GM12873 (cell line): ENCODE results near the gene SCML2.
A peak's percentile ranks its signal among the peaks of the same experiment; 100 is the strongest.

ENCODE experiments used
- TF ChIP-seq, protein P1 (sequence below): IDR thresholded peaks from 2 replicates; pipeline ENCODE4 v1.5.1; 2012; ENCODE audit warnings: low read depth, mild to moderate bottlenecking, moderate library complexity, low read length, control low read depth; ENCODE audit not compliant: insufficient read depth; ENCODE audit errors: missing control alignments

Gene SCML2

DNA sequence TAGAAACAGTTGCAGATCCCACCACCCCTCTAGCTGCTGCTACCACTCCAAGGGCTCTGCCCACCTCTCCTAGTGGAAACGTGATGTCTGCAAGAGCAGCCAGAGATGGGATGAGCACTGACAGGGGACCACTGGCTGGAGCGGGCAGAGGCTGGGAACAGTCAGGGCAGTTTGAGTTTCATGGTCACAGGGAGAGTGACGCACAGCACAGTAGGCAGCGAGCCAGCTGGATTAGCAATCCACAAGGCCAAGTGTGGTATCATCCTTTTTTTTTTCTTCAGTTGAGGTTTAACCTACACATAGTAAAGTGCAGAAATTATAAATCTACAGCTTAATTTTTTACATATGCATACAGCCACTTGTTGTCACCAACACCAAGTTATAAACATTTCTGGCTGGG is 6.4 kb upstream of the SCML2 start:
- TF ChIP-seq, protein P1, sequence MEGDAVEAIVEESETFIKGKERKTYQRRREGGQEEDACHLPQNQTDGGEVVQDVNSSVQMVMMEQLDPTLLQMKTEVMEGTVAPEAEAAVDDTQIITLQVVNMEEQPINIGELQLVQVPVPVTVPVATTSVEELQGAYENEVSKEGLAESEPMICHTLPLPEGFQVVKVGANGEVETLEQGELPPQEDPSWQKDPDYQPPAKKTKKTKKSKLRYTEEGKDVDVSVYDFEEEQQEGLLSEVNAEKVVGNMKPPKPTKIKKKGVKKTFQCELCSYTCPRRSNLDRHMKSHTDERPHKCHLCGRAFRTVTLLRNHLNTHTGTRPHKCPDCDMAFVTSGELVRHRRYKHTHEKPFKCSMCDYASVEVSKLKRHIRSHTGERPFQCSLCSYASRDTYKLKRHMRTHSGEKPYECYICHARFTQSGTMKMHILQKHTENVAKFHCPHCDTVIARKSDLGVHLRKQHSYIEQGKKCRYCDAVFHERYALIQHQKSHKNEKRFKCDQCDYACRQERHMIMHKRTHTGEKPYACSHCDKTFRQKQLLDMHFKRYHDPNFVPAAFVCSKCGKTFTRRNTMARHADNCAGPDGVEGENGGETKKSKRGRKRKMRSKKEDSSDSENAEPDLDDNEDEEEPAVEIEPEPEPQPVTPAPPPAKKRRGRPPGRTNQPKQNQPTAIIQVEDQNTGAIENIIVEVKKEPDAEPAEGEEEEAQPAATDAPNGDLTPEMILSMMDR = no peak

DNA sequence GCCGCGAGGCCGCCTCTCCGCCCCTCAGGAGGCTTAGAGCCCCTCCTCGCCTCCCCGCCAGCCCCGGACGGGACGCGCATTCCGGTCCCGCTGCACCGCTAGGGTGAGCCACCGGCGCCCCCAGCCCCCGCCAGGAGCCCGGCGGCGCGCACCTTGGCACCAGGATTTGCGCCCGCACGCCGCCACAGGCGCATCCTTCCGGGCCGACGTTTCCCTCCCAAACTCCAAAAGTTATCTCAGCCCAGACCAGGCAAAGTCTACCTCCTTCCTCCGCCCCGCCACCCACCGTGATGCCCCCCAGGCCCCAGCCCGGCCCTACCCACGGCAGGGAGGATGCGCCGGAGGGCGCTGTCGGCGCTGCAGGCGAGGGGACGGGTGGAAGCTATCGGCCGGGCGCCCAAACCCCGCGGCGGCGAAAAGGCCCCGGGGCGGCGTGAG is 538 bp downstream of the SCML2 start:
- TF ChIP-seq, protein P1 = peak; percentile 4

DNA sequence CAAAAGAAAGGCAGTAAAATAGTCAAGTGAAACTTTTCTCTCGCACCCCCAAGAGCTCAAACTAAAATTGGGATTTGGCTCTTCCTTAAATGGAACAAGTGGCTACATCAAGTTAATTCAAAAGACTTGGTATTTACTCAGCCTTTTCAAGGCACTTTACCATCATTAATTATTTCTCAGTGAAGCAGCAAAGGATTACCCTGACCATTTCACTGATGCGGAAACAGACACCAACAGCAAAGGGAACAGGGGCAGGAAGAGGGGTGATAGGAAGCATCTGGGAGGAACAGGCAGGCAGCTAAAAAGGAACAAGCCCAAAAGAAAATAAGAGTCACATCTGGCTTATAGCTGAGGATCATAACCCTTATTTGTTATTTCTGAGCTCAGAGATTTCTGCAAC is 2.7 kb downstream of the SCML2 start:
- TF ChIP-seq, protein P1 = no peak

DNA sequence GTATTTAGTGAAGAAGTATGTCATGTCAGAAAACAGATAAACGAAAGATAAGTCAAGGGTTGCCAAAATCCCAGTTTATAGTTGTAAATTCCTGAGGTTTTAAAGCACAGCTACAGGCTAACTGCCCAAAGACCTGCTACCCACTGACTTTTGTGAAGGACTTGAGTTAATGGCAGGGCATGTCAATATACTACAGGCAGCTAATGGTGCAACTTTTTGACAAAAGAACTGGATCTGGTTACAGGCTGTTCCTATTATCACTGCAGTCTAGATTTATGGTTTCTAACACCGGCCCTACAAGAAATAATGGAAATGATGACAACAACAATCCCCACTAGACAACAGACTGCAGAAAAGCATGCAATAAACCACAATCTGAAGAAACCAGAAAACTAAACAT is 6.4 kb downstream of the SCML2 start:
- TF ChIP-seq, protein P1 = no peak

DNA sequence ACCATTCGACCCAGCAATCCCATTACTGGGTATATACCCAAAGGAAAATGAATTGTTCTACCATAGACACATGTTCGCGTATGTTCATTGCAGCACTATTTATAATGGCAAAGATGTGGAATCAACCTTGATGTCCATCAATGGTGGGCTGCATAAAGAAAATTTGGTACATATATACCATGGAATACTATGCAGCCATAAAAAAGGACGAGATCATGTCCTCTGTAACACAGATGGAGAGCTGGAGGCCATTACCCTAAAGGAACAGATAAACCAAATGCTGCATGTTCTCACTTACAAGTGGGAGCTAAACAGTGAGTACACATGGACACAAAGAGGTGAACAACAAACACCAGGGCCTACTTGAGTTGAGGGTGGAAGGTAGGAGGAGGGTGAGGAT is 45.1 kb downstream of the SCML2 start:
- TF ChIP-seq, protein P1 = no peak

DNA sequence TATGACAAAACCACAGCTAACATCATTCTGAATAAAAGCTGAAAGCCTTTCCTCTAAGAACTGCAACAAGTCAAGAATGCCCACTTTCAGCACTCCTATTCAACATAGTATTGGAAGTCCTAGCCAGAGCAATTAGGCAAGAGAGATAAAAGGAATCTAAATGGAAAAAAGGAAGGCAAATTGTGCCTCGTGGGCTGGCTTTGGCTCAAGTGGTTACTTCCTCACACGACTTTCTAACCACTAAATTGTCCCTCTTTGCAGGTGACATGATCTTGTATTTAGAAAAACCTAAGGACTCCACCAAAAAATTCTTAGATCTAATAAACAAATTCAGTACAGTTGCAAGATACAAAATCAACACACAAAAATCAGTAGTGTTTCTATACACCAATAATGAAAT is 57.2 kb downstream of the SCML2 start:
- TF ChIP-seq, protein P1 = no peak

DNA sequence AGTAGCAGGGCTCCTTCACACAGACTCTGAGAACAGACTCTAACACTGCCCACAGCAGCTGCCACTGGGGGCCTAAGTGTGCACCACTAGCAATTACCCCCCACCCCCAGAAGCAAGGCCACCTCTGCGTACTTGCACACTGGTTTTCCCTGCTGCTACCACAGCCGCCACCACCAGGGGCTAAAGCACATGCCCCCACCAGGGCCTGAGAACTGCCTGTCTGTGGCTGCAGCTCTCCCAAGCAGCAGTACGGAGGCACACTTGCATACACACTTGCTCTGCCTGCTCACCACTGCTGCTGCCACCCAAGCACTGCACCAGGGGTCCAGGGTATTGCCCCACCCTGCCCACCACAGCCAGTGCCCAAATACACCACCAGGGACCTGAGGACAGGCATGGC is 59.6 kb downstream of the SCML2 start:
- TF ChIP-seq, protein P1 = no peak
